BLaER1 treated with 17β-estradiol and CSF1 and Interleukin-3, amounts not matched to agents 10 nM and 100 nM (cell line): ENCODE results near the gene DENND10.
A peak's percentile ranks its signal among the peaks of the same experiment; 100 is the strongest.
"Not testable (repeated sequence)": the region's sequence is repeated elsewhere in the genome, so short reads cannot be mapped to it uniquely, and the experiment has no call there.

ENCODE experiments used
- H3K27ac ChIP-seq, 11 experiments: shearing (Covaris generic); formaldehyde crosslinking; 2 replicates each; pipeline ENCODE4 v1.8.1; 2022
- H3K27me3 ChIP-seq, 11 experiments: shearing (Covaris generic); formaldehyde crosslinking; 2 replicates each; pipeline ENCODE4 v1.8.1; 2022
- H3K36me3 ChIP-seq, 11 experiments: shearing (Covaris generic); formaldehyde crosslinking; 2 replicates each; pipeline ENCODE4 v1.8.1; 2022
- H3K4me1 ChIP-seq, 10 experiments: shearing (Covaris generic); formaldehyde crosslinking; 2 replicates each; pipeline ENCODE4 v1.8.1; 2022
- H3K4me2 ChIP-seq, 11 experiments: shearing (Covaris generic); formaldehyde crosslinking; 2 replicates each; pipeline ENCODE4 v1.8.1; 2022
- H3K4me3 ChIP-seq, 10 experiments: shearing (Covaris generic); formaldehyde crosslinking; 2 replicates each; pipeline ENCODE4 v1.8.1; 2022
- H3K9ac ChIP-seq, 11 experiments: shearing (Covaris generic); formaldehyde crosslinking; 2 replicates each; pipeline ENCODE4 v1.8.1; 2022
- H3K9me3 ChIP-seq, 11 experiments: shearing (Covaris generic); formaldehyde crosslinking; replicated peaks in 1 of 11; 2 replicates each; pipeline ENCODE4 v1.8.1; 2022
- H4K20me1 ChIP-seq, 11 experiments: shearing (Covaris generic); formaldehyde crosslinking; 2 replicates each; pipeline ENCODE4 v1.8.1; 2022
- Cebpa-rat ChIP-seq, 11 experiments: shearing (Covaris generic); IDR thresholded peaks; 2 replicates each; pipeline ENCODE4 v1.8.1; 2022

Gene DENND10

DNA sequence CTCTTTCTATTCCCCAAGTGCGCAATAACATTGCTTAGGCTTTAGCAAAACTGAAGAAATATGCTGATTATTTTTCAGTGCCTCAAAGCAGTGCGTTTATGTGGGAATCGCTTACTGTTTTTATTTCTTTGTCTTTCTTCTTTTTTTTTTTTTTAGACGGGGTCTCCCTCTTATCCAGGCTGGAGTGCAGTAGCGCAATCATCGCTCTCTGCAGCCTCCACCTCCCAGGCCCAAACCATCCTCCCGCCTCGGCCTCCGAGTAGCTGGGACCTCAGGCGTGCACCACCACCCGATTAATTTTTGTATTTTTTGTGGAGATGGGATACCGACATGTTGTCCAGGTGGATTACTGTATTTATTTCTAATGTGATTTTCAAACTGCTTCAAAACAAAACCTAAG lies 1.2 kb downstream of the DENND10 start:
- H4K20me1 ChIP-seq, result peaks cover 0 to 24% (median 5%) of the 10 kb centered on the region in 11 experiments; a peak in 7 of 22 replicates
- peak overlapping the region in 6 of 11 experiments; percentile 85 to 89 (median 86); a peak in 5 of 22 replicates for H3K27ac ChIP-seq
- H3K4me1 ChIP-seq, result peaks cover 19 to 49% (median 31%) of the 10 kb centered on the region in 10 experiments
- H3K9me3 ChIP-seq, result no peaks in the 10 kb centered on the region
- H3K9ac ChIP-seq, result peak overlapping the region; percentile 81 to 93 (median 88); a peak in 20 of 22 replicates
- peak overlapping the region; percentile 84 to 99 (median 96) for H3K4me2 ChIP-seq
- peaks cover 21 to 38% (median 28%) of the 10 kb centered on the region in 11 experiments for H3K36me3 ChIP-seq
- no peak for TF ChIP-seq Cebpa-rat (IDR thresholded peaks at IDR 0.05)
- no peaks in the 10 kb centered on the region for H3K27me3 ChIP-seq
- H3K4me3 ChIP-seq, result peak overlapping the region; percentile 73 to 90 (median 82)

DNA sequence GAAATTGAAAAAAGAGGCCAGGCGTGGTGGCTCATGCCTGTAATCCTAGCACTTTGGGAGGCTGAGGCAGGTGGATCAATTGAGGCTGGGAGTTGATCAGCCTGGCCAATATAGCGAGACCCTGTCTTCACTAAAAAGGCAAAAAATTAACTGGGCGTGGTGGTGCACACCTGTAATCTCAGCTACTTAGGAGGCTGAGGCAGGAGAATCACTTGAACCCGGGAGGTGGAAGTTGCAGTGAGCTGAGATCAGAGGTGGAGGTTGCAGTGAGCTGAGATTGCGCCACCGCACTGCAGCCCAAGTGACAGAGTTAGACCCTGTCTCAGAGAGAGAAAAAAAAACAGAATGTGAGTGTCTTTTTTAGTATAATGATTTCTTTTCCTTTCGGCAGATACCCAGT lies 2.0 kb downstream of the DENND10 start:
- peak overlapping the region; percentile 84 to 99 (median 96) for H3K4me2 ChIP-seq
- H3K4me1 ChIP-seq, result peaks cover 19 to 42% (median 29%) of the 10 kb centered on the region in 10 experiments
- H3K9ac ChIP-seq, result peak overlapping the region in 5 of 11 experiments; percentile 81 to 90 (median 88); a peak in 8 of 22 replicates
- H3K27me3 ChIP-seq, H3K9me3 ChIP-seq, H3K27ac ChIP-seq: not testable (repeated sequence)
- peaks cover 0 to 24% (median 5%) of the 10 kb centered on the region in 11 experiments; a peak in 7 of 22 replicates for H4K20me1 ChIP-seq
- H3K36me3 ChIP-seq, result peaks cover 29 to 45% (median 35%) of the 10 kb centered on the region in 11 experiments
- peak overlapping the region in 5 of 10 experiments; percentile 73 to 90 (median 82); a peak in 4 of 20 replicates for H3K4me3 ChIP-seq
- peak in 1 of 11 experiments; percentile 20; a peak in 1 of 22 replicates for TF ChIP-seq Cebpa-rat (IDR thresholded peaks at IDR 0.05)

DNA sequence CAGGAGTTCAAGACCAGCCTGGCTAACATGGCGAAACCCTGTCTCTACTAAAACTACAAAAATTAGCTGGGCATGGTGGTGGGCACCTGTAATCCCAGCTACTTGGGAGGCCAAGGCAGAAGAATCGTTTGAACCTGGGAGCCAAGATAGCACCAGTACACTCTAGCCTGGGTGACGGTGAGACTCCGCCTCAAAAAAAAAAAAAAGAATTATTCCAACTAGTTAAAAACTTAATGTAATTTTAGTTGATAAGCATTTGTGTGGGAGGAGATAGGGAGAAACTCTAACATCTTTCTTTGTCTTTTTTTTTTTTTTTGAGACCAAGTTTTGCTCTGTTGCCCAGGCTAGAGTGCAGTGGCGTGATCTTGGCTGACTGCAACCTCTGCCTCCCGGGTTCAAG lies 3.2 kb downstream of the DENND10 start:
- Histone ChIP-seq H4K20me1 (peaks cover 0 to 24% (median 5%) of the 10 kb centered on the region in 11 experiments; a peak in 7 of 22 replicates), H3K4me1 (peaks cover 19 to 46% (median 25%) of the 10 kb centered on the region in 10 experiments), H3K4me2 (peak overlapping the region in 2 of 11 experiments; percentile 26 to 33; a peak in 2 of 22 replicates), H3K36me3 (peaks cover 36 to 55% (median 46%) of the 10 kb centered on the region in 11 experiments)
- not testable (repeated sequence) for H3K27ac ChIP-seq, H3K27me3 ChIP-seq, H3K4me3 ChIP-seq, H3K9ac ChIP-seq, H3K9me3 ChIP-seq

DNA sequence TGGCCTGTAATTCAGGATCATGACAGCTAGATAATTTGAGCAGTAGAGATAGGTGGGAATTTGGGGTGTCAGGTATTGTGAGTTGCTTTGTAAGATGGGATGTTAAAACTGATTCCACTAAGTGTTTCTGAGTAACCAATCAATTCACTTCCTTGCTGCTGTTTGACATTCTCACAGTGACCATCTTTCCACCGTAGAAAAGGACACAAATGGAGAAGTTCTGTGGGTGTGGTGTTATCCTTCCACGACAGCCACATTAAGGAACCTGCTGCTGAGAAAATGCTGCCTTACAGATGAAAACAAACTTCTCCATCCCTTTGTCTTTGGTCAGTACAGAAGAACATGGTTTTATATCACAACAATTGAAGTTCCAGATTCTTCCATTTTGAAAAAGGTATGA lies 3.9 kb downstream of the DENND10 start:
- Histone ChIP-seq H3K36me3 (peaks cover 42 to 62% (median 52%) of the 10 kb centered on the region in 11 experiments), H4K20me1 (peaks cover 0 to 24% (median 5%) of the 10 kb centered on the region in 11 experiments; a peak in 7 of 22 replicates)
- H3K9me3 ChIP-seq, result not testable (repeated sequence)

DNA sequence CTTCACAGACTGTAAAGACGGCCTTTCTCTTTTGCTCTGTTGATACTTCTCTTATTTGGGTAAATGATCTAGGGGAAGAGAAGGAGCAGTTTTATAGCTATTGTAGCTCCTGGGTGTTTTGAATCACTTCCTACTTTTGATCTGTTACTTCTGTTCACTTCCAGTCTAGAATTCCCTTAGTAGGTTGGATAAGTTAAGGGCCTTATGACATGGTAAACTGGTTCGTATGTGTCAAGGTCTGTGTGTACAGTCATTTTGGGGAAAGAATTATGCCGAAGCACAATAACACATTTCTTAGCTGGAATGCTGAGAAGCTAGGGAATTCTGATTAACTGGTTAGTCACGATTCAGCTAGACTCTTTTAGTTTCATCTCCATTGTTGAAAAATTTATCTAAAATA lies 8.1 kb downstream of the DENND10 start:
- Histone ChIP-seq H4K20me1 (no peaks in the 10 kb centered on the region), H3K4me1 (peaks cover 6 to 69% (median 29%) of the 10 kb centered on the region in 10 experiments; a peak in 18 of 20 replicates), H3K4me2 (peak overlapping the region in 2 of 11 experiments; percentile 3 to 17; a peak in 2 of 22 replicates), H3K9me3 (no peaks in the 10 kb centered on the region), H3K4me3 (no peak overlapping the region), H3K27me3 (no peaks in the 10 kb centered on the region), H3K27ac (peak overlapping the region in 1 of 11 experiments; percentile 24; a peak in 1 of 22 replicates), H3K9ac (no peak overlapping the region), H3K36me3 (peaks cover 66 to 99% (median 88%) of the 10 kb centered on the region in 11 experiments)
- TF ChIP-seq Cebpa-rat (IDR thresholded peaks at IDR 0.05), result no peak

More for the DNA sequence above, 3.9 kb downstream of the DENND10 start:
- Histone ChIP-seq H3K4me2 (peak overlapping the region in 5 of 11 experiments; percentile 5 to 33 (median 26); a peak in 6 of 22 replicates), H3K4me1 (peaks cover 17 to 52% (median 20%) of the 10 kb centered on the region in 10 experiments)
- H3K27ac ChIP-seq, H3K4me3 ChIP-seq, H3K9ac ChIP-seq, H3K27me3 ChIP-seq: not testable (repeated sequence)

DNA sequence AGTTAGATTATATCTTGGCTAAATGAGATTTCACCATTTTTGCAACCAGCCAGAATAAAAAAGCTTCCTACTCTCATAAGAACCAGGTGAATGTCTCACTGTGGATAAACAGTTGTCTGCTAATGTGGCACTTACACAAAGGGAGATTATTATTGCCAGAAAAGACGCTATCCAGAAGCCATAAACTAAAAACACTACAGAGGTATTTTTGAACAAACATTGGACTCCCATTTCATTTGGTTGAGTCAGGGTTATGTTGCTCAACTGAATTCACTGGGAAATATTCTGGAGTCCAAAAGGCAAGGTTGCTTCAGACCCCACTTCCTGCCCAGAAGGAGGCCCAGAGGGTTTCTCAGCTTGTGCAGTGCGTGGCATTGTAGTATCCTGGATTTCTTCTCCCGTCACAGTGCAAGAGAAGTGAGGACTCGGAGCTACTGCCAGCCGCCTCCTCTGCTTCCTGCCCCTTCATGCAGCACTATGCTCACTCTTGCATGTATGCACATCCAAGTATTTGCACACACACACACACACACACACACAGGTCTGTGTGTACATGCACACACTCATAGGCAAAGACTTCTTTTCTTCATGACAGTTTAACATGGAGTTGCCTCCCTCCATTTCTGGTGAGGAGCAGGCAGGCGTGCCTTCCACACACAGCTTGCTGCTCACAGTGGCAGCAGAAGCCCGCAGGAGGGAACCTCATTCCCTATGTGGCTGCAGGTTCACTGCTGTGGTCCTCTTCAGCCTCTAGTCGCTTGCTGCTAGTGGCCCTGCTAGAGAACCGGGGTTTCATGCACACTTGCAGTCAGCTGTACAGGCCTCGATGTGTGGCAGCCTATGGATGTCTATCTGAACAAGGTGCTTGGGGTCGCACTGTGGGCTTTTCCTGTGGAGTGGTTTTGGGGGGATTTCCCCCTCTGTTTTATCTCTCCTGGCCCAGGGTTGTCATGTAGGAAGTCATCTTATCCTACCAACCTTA lies 10.1 kb downstream of the DENND10 start:
- Histone ChIP-seq H3K4me3 (no peak overlapping the region), H3K4me1 (peaks cover 6 to 57% (median 29%) of the 10 kb centered on the region in 10 experiments; a peak in 18 of 20 replicates), H4K20me1 (no peaks in the 10 kb centered on the region), H3K9ac (peak overlapping the region in 7 of 11 experiments; percentile 15 to 46 (median 33); a peak in 9 of 22 replicates), H3K27me3 (no peaks in the 10 kb centered on the region), H3K27ac (peak overlapping the region in 9 of 11 experiments; percentile 24 to 62 (median 48); a peak in 14 of 22 replicates), H3K4me2 (peak overlapping the region in 9 of 11 experiments; percentile 5 to 69 (median 40); a peak in 14 of 22 replicates), H3K36me3 (peaks cover 75 to 99% (median 91%) of the 10 kb centered on the region in 11 experiments), H3K9me3 (no peaks in the 10 kb centered on the region)
- peak in 5 of 11 experiments; percentile 10 to 55 (median 45); a peak in 5 of 22 replicates for TF ChIP-seq Cebpa-rat (IDR thresholded peaks at IDR 0.05)

DNA sequence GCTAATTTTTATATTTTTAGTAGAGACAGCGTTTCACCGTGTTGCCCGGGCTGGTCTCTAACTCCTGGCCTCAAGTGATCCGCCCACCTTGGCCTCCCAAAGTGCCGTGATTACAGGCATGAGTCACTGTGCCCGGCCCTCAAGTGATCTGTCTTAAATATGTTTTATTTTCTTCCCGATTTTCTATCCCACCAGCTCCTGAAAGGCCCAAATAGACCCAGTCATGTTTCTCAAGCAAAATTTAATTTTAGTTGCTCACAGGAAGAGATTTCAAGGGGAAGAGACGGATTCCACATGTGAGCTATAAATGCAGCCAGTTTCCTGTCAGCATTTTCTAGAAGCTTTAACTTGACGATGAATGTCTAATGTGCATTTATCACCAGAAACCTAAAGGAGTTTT lies 12.0 kb downstream of the DENND10 start:
- Histone ChIP-seq H3K4me1 (peaks cover 6 to 65% (median 33%) of the 10 kb centered on the region in 10 experiments; a peak in 18 of 20 replicates), H3K9me3 (no peaks in the 10 kb centered on the region), H3K4me2 (peak overlapping the region in 8 of 11 experiments; percentile 2 to 76 (median 49); a peak in 13 of 22 replicates), H3K36me3 (peaks cover 75 to 99% (median 90%) of the 10 kb centered on the region in 11 experiments), H3K4me3 (no peak overlapping the region), H3K9ac (no peak overlapping the region; a peak in 1 of 22 replicates), H3K27ac (peak overlapping the region in 9 of 11 experiments; percentile 5 to 37 (median 31); a peak in 9 of 22 replicates), H4K20me1 (no peaks in the 10 kb centered on the region), H3K27me3 (no peaks in the 10 kb centered on the region)
- TF ChIP-seq Cebpa-rat (IDR thresholded peaks at IDR 0.05), result no peak

DNA sequence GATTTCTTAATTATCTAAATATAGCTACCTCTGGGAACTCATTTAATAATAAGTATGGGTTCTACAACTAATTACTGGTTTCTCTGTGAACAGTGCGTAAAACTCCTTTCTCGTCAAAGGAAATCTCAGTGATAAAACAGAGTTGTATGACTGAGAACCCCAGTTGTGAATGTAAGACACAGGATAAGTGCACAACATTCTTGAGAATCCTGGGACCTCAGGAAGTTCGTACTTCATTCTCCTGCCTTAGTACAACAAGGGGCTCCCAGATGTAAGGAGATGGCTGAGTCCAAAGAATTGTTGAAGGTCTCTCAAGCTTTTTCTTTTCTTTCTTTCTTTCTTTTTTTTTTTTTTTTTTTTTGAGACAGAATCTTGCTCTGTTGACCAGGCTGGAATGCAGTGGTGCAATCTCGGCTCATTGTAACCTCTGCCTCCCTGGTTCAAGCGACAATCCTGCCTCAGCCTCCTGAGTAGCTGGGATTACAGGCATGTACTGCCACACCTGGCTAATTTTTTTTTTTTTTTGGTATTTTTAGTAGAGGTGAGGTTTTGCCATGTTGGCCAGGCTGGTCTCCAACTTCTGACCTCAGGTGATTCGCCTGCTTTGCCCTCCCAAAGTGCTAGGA lies 12.5 kb downstream of the DENND10 start:
- Histone ChIP-seq H3K27ac (peak overlapping the region in 5 of 11 experiments; percentile 5 to 37 (median 36); a peak in 8 of 22 replicates), H3K36me3 (peaks cover 77 to 99% (median 89%) of the 10 kb centered on the region in 11 experiments), H3K9me3 (no peaks in the 10 kb centered on the region), H3K4me1 (peaks cover 6 to 65% (median 33%) of the 10 kb centered on the region in 10 experiments; a peak in 18 of 20 replicates), H4K20me1 (no peaks in the 10 kb centered on the region), H3K4me2 (peak overlapping the region in 7 of 11 experiments; percentile 2 to 76 (median 50); a peak in 9 of 22 replicates), H3K4me3 (no peak overlapping the region), H3K27me3 (no peaks in the 10 kb centered on the region), H3K9ac (no peak overlapping the region; a peak in 1 of 22 replicates)
- no peak for TF ChIP-seq Cebpa-rat (IDR thresholded peaks at IDR 0.05)
